HCT116 (cell line): ENCODE results near the gene MCTP2. TPM values are rescaled to one million over a fixed set of nuclear protein-coding genes. Genes with fewer than 3 reads are reported as not detected.

ENCODE experiments used
- ATAC-seq: fragments of 200-7000 bp; cut with Tn5 transposase; 2 replicates; pipeline ENCODE4 v1.9.1; 2020; ENCODE audit warnings: mild to moderate bottlenecking, moderate library complexity
- BruUV-seq: library from RNA; stranded (reverse); fragments of 400-500 nt; replicated peaks from 2 replicates; lab custom pipeline; 2021; lab: Mats Ljungman, UMichigan
- CTCF ChIA-PET: fragments of 300-600 bp; sonication (Branson Sonifier 250); formaldehyde crosslinking; loops from one replicate; lab custom pipeline; 2021; ENCODE audit warnings: antibody characterized with exemption; lab: Charles Lee
- POLR2A ChIA-PET: fragments of 300-600, 350-600 bp; sonication (Branson Sonifier 250); formaldehyde crosslinking; loops from one replicate; lab custom pipeline; 2021; ENCODE audit warnings: antibody characterized with exemption; lab: Charles Lee
- RAD21 ChIA-PET, 2 experiments: fragments of 300-600 bp; sonication (Branson Sonifier 250); formaldehyde crosslinking; loops; one replicate each; lab custom pipeline; 2023; ENCODE audit warnings: low total read pairs in 2 of 2; ENCODE audit not compliant: uncharacterized antibody in 2 of 2, unreplicated experiment in 2 of 2, low non-redundant PET in 1 of 2; lab: Charles Lee
- DNase-seq: peaks from one replicate; pipeline ENCODE4 v3.0.0-alpha.2; 2010; ENCODE audit warnings: low read depth, low spot score
- H2AFZ ChIP-seq: fragments of 200-600 bp; shearing (Covaris generic), sonication (generic); 2 replicates; pipeline ENCODE4 v1.6.1; 2017; ENCODE audit warnings: low read depth, mixed run types, mixed read lengths, antibody characterized with exemption, low read length; ENCODE audit not compliant: poor library complexity, severe bottlenecking
- H3K27ac ChIP-seq: 2 replicates; pipeline ENCODE4 v1.5.1; 2012; ENCODE audit warnings: low read depth, low read length
- H3K27me3 ChIP-seq: fragments of 200-600 bp; sonication (generic); 2 replicates; pipeline ENCODE4 v1.6.1; 2016; ENCODE audit warnings: mixed run types, low read length, mixed read lengths; ENCODE audit not compliant: insufficient read depth
- H3K36me3 ChIP-seq, 2 experiments: fragments of 200-500 bp in 1 of 2; fragments of 200-600 bp in 1 of 2; sonication (Bioruptor generic) in 1 of 2; sonication (generic) in 1 of 2; 2 replicates each; pipeline versions ENCODE4 v1.5.1 to v1.6.1; 2014 to 2016; ENCODE audit warnings: low read length in 2 of 2, inconsistent platforms in 1 of 2, mixed read lengths in 1 of 2, mixed run types in 1 of 2; ENCODE audit not compliant: insufficient read depth in 2 of 2, control insufficient read depth in 1 of 2
- H3K4me1 ChIP-seq, 2 experiments: fragments of 200-600 bp in 1 of 2; sonication (generic) in 1 of 2; 2 replicates each; pipeline versions ENCODE4 v1.5.1 to v1.6.1; 2012 to 2017; ENCODE audit warnings: low read length in 2 of 2, inconsistent platforms in 1 of 2, mild to moderate bottlenecking in 1 of 2, mixed read lengths in 1 of 2, mixed run types in 1 of 2, moderate library complexity in 1 of 2; ENCODE audit not compliant: insufficient read depth in 2 of 2, control insufficient read depth in 1 of 2
- H3K4me2 ChIP-seq: fragments of 200-600 bp; sonication (generic); 2 replicates; pipeline ENCODE4 v1.6.1; 2017; ENCODE audit warnings: mixed run types, low read length, mixed read lengths
- H3K4me3 ChIP-seq, 2 experiments: fragments of 200-600 bp in 1 of 2; sonication (generic) in 1 of 2; replicated peaks in 1 of 2; 2 replicates each; pipeline ENCODE4 v1.5.1; 2011 to 2016; ENCODE audit warnings: low read length in 2 of 2, control low read depth in 1 of 2, low read depth in 1 of 2, mild to moderate bottlenecking in 1 of 2, mixed read lengths in 1 of 2, mixed run types in 1 of 2
- H3K79me2 ChIP-seq: fragments of 200-600 bp; sonication (generic); 2 replicates; pipeline ENCODE4 v1.6.1; 2017; ENCODE audit warnings: mild to moderate bottlenecking, mixed run types, low read length, moderate library complexity, mixed read lengths; ENCODE audit not compliant: insufficient read depth
- H3K9ac ChIP-seq: fragments of 200-600 bp; sonication (generic); 2 replicates; pipeline ENCODE4 v1.6.1; 2016; ENCODE audit warnings: low read length, mixed read lengths
- H3K9me2 ChIP-seq: fragments of 200-600 bp; sonication (generic), shearing (Covaris generic); 2 replicates; pipeline ENCODE4 v1.6.1; 2017; ENCODE audit warnings: mixed run types, mild to moderate bottlenecking, moderate library complexity; ENCODE audit not compliant: insufficient read depth
- H3K9me3 ChIP-seq, 2 experiments: fragments of 200-500 bp in 1 of 2; fragments of 200-600 bp in 1 of 2; sonication (Bioruptor generic) in 1 of 2; sonication (generic) in 1 of 2; 2 replicates each; pipeline ENCODE4 v1.6.1; 2014 to 2017; ENCODE audit warnings: low read length in 2 of 2, mixed read lengths in 2 of 2, inconsistent platforms in 1 of 2, low read depth in 1 of 2, mild to moderate bottlenecking in 1 of 2, mixed run types in 1 of 2, moderate library complexity in 1 of 2; ENCODE audit not compliant: control insufficient read depth in 1 of 2, insufficient read depth in 1 of 2
- H4K20me1 ChIP-seq: fragments of 200-600 bp; sonication (generic), shearing (Covaris generic); 2 replicates; pipeline ENCODE4 v1.6.1; 2017; ENCODE audit warnings: mixed run types, mild to moderate bottlenecking, moderate library complexity; ENCODE audit not compliant: insufficient read depth
- CBX3 ChIP-seq: IDR thresholded peaks from 2 replicates; pipeline ENCODE4 v1.6.1; 2012; ENCODE audit warnings: low read depth
- CEBPB ChIP-seq: IDR thresholded peaks from 2 replicates; pipeline ENCODE4 v1.6.1; 2012; ENCODE audit warnings: low read depth
- EGR1 ChIP-seq: IDR thresholded peaks from 2 replicates; pipeline ENCODE4 v1.6.1; 2012; ENCODE audit warnings: low read depth
- EZH2phosphoT487 ChIP-seq: fragments of 200-600 bp; IDR thresholded peaks from 2 replicates; pipeline ENCODE4 v1.6.1; 2018; ENCODE audit warnings: antibody characterized with exemption, borderline replicate concordance
- JUND ChIP-seq: IDR thresholded peaks from 2 replicates; pipeline ENCODE4 v1.6.1; 2012
- POLR2A ChIP-seq: IDR thresholded peaks from 2 replicates; pipeline ENCODE4 v1.7.0; 2011; ENCODE audit warnings: borderline replicate concordance; ENCODE audit not compliant: insufficient read depth, insufficient read length; ENCODE audit errors: extremely low read depth
- POLR2AphosphoS5 ChIP-seq: IDR thresholded peaks from 2 replicates; pipeline ENCODE4 v1.6.1; 2011; ENCODE audit warnings: mild to moderate bottlenecking, low read depth, low read length, moderate library complexity
- RAD21 ChIP-seq: IDR thresholded peaks from 2 replicates; pipeline ENCODE4 v1.6.1; 2012; ENCODE audit warnings: low read depth, mild to moderate bottlenecking
- SIN3A ChIP-seq: IDR thresholded peaks from 2 replicates; pipeline ENCODE4 v1.6.1; 2012; ENCODE audit warnings: low read depth
- SP1 ChIP-seq: IDR thresholded peaks from 2 replicates; pipeline ENCODE4 v1.6.1; 2012; ENCODE audit warnings: low read depth
- SRF ChIP-seq: IDR thresholded peaks from 2 replicates; pipeline ENCODE4 v1.6.1; 2012; ENCODE audit warnings: low read depth
- TCF7L2 ChIP-seq: IDR thresholded peaks from 2 replicates; pipeline ENCODE4 v1.7.0; 2011; ENCODE audit warnings: borderline replicate concordance, inconsistent platforms; ENCODE audit not compliant: insufficient read depth, insufficient read length; ENCODE audit errors: extremely low read depth
- ZFX ChIP-seq: fragments of 450-650 bp; IDR thresholded peaks from 2 replicates; pipeline ENCODE4 v1.6.1; 2017
- ZNF274 ChIP-seq: fragments of 200-500 bp; sonication (Bioruptor generic); IDR thresholded peaks from 2 replicates; pipeline ENCODE4 v1.6.1; 2014; ENCODE audit warnings: mild to moderate bottlenecking, low read depth, low read length, inconsistent platforms
- intact Hi-C: fragments of 100-400 bp; cut with micrococcal nuclease; formaldehyde crosslinking; loops from 2 replicates; pipeline ENCODE4 v1.10.0; 2022
- total RNA-seq: library from RNA; stranded (reverse); gene quantifications from one replicate; pipeline ENCODE4 v1.2.1, GENCODE V29; 2021; ENCODE audit not compliant: unreplicated experiment
- TF ChIP-seq, protein P1 (sequence below): IDR thresholded peaks from 2 replicates; pipeline ENCODE4 v1.6.1; 2012
- TF ChIP-seq, protein P2 (sequence below), 3 experiments: fragments of 200-600 bp in 1 of 3; sonication (generic) in 1 of 3; IDR thresholded peaks in 2 of 3; conservative IDR thresholded peaks in 1 of 3; 2 replicates each; pipeline ENCODE4 v1.5.1; 2012 to 2017; ENCODE audit warnings: low read depth in 2 of 3, low read length in 2 of 3, antibody characterized with exemption in 1 of 3, borderline replicate concordance in 1 of 3, control low read depth in 1 of 3, mild to moderate bottlenecking in 1 of 3, mixed read lengths in 1 of 3, mixed run types in 1 of 3, moderate library complexity in 1 of 3; ENCODE audit not compliant: insufficient read depth in 1 of 3
- TF ChIP-seq, protein P3 (sequence below): IDR thresholded peaks from 2 replicates; pipeline ENCODE4 v1.6.1; 2012; ENCODE audit warnings: low read depth
- TF ChIP-seq, protein P4 (sequence below): IDR thresholded peaks from 2 replicates; pipeline ENCODE4 v1.6.1; 2012

MCTP2 gene
- total RNA-seq, 1 experiment from 2014 or later = 12.9 TPM

DNA sequence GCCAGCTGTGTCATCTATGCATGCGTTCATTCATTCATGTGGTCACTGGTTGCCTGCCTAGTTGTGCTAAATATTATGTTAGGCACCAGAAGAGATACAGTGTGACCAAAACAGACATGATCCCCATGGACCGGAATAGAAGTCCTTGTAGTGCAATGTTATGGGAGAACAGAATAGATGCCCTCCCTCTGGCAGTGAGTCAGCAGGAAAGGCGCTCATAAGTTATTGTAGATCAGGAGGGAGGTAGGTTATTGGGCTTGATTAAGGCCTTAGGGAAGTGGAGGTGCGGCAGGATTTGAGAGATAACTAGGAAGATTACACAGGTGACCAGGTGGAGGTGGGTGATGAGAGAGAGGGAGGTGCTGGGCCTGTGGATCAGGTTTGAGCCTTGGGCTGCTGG is 5.2 kb downstream of the MCTP2 start:
- Histone ChIP-seq H3K36me3 (no peaks in the 10 kb centered on the region), H2AFZ (no peak overlapping the region), H3K9me2 (no peaks in the 10 kb centered on the region), H3K79me2 (peaks cover 29% of the 10 kb centered on the region), H3K27me3 (no peaks in the 10 kb centered on the region), H3K27ac (no peak overlapping the region), H3K4me3 (no peak overlapping the region), H3K9me3 (no peaks in the 10 kb centered on the region), H3K4me2 (no peak overlapping the region), H4K20me1 (no peaks in the 10 kb centered on the region), H3K4me1 (peaks cover 0 to 15% of the 10 kb centered on the region in 2 experiments; a peak in 2 of 4 replicates), H3K9ac (no peak overlapping the region)
- no peak for ATAC-seq
- ChIA-PET POLR2A (no interaction called here), CTCF (no interaction called here), RAD21 (no interaction called here)
- TF ChIP-seq, protein P1, sequence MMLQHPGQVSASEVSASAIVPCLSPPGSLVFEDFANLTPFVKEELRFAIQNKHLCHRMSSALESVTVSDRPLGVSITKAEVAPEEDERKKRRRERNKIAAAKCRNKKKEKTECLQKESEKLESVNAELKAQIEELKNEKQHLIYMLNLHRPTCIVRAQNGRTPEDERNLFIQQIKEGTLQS = no peak
- TF ChIP-seq, protein P2, sequence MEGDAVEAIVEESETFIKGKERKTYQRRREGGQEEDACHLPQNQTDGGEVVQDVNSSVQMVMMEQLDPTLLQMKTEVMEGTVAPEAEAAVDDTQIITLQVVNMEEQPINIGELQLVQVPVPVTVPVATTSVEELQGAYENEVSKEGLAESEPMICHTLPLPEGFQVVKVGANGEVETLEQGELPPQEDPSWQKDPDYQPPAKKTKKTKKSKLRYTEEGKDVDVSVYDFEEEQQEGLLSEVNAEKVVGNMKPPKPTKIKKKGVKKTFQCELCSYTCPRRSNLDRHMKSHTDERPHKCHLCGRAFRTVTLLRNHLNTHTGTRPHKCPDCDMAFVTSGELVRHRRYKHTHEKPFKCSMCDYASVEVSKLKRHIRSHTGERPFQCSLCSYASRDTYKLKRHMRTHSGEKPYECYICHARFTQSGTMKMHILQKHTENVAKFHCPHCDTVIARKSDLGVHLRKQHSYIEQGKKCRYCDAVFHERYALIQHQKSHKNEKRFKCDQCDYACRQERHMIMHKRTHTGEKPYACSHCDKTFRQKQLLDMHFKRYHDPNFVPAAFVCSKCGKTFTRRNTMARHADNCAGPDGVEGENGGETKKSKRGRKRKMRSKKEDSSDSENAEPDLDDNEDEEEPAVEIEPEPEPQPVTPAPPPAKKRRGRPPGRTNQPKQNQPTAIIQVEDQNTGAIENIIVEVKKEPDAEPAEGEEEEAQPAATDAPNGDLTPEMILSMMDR (IDR thresholded peaks at IDR 0.05 in 2 of 3, conservative IDR thresholded peaks at IDR 0.05 in 1 of 3; ENCODE audit: borderline replicate concordance in 1 of 3, insufficient read depth in 1 of 3, low read depth in 2 of 3, low read length in 2 of 3) = no peak
- no peak for TF ChIP-seq SP1
- no peak for TF ChIP-seq RAD21
- TF ChIP-seq ZFX = no peak
- TF ChIP-seq EGR1 = no peak
- TF ChIP-seq JUND = no peak
- no peak for TF ChIP-seq TCF7L2
- TF ChIP-seq CBX3 = no peak
- TF ChIP-seq SIN3A = no peak
- TF ChIP-seq, protein P3, sequence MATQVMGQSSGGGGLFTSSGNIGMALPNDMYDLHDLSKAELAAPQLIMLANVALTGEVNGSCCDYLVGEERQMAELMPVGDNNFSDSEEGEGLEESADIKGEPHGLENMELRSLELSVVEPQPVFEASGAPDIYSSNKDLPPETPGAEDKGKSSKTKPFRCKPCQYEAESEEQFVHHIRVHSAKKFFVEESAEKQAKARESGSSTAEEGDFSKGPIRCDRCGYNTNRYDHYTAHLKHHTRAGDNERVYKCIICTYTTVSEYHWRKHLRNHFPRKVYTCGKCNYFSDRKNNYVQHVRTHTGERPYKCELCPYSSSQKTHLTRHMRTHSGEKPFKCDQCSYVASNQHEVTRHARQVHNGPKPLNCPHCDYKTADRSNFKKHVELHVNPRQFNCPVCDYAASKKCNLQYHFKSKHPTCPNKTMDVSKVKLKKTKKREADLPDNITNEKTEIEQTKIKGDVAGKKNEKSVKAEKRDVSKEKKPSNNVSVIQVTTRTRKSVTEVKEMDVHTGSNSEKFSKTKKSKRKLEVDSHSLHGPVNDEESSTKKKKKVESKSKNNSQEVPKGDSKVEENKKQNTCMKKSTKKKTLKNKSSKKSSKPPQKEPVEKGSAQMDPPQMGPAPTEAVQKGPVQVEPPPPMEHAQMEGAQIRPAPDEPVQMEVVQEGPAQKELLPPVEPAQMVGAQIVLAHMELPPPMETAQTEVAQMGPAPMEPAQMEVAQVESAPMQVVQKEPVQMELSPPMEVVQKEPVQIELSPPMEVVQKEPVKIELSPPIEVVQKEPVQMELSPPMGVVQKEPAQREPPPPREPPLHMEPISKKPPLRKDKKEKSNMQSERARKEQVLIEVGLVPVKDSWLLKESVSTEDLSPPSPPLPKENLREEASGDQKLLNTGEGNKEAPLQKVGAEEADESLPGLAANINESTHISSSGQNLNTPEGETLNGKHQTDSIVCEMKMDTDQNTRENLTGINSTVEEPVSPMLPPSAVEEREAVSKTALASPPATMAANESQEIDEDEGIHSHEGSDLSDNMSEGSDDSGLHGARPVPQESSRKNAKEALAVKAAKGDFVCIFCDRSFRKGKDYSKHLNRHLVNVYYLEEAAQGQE = no peak
- no peak for TF ChIP-seq SRF
- no peak for TF ChIP-seq EZH2phosphoT487
- TF ChIP-seq ZNF274 = no peak
- TF ChIP-seq CEBPB = no peak
- no peak for TF ChIP-seq POLR2A
- TF ChIP-seq, protein P4, sequence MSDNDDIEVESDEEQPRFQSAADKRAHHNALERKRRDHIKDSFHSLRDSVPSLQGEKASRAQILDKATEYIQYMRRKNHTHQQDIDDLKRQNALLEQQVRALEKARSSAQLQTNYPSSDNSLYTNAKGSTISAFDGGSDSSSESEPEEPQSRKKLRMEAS = no peak
- no peak for TF ChIP-seq POLR2AphosphoS5
- DNase-seq = no peak
- intact Hi-C loops = no loop called here
- no TSS peak for BruUV-seq
